DOHH2 (cell line): ENCODE results near the gene BBS9.

ENCODE experiments used
- H3F3A ChIP-seq: fragments of 200-600 bp; sonication (generic), shearing (Covaris generic); 2 replicates; pipeline ENCODE4 v1.6.0; 2016; ENCODE audit warnings: antibody characterized with exemption, mild to moderate bottlenecking; ENCODE audit not compliant: control insufficient read depth, insufficient read depth
- H3K27ac ChIP-seq: fragments of 200-600 bp; sonication (generic); 2 replicates; pipeline ENCODE4 v1.5.1; 2014; ENCODE audit warnings: low read depth, mild to moderate bottlenecking, low read length, moderate library complexity
- H3K27me3 ChIP-seq: fragments of 200-600 bp; sonication (generic); 2 replicates; pipeline ENCODE4 v1.6.1; 2014; ENCODE audit warnings: mild to moderate bottlenecking, low read length, mixed read lengths; ENCODE audit not compliant: control insufficient read depth
- H3K36me3 ChIP-seq: fragments of 200-600 bp; sonication (generic); 2 replicates; pipeline ENCODE4 v1.6.1; 2014; ENCODE audit warnings: mild to moderate bottlenecking, low read length, moderate library complexity, mixed read lengths; ENCODE audit not compliant: control insufficient read depth
- H3K4me1 ChIP-seq: fragments of 200-600 bp; sonication (generic); 2 replicates; pipeline ENCODE4 v1.6.1; 2014; ENCODE audit warnings: mild to moderate bottlenecking, low read length, mixed read lengths; ENCODE audit not compliant: control insufficient read depth
- H3K4me2 ChIP-seq: fragments of 200-600 bp; sonication (generic); 2 replicates; pipeline ENCODE4 v1.6.0; 2014; ENCODE audit warnings: mild to moderate bottlenecking, low read length, moderate library complexity
- H3K4me3 ChIP-seq: fragments of 200-600 bp; sonication (generic); 2 replicates; pipeline ENCODE4 v1.5.1; 2014; ENCODE audit warnings: mild to moderate bottlenecking, low read length, mixed read lengths
- H3K79me2 ChIP-seq: fragments of 200-600 bp; sonication (generic); 2 replicates; pipeline ENCODE4 v1.6.1; 2014; ENCODE audit warnings: mild to moderate bottlenecking, low read length, mixed read lengths; ENCODE audit not compliant: control insufficient read depth
- H3K9me2 ChIP-seq: fragments of 200-600 bp; sonication (generic); replicated peaks from 2 replicates; pipeline ENCODE4 v1.6.1; 2014; ENCODE audit warnings: mild to moderate bottlenecking, low read length, mixed read lengths; ENCODE audit not compliant: control insufficient read depth
- H3K9me3 ChIP-seq: fragments of 200-600 bp; sonication (generic); 2 replicates; pipeline ENCODE4 v1.6.1; 2014; ENCODE audit warnings: antibody characterized with exemption, low read length, mixed read lengths; ENCODE audit not compliant: control insufficient read depth, insufficient read depth
- H4K20me1 ChIP-seq: fragments of 200-600 bp; sonication (generic); 2 replicates; pipeline ENCODE4 v1.6.0; 2014; ENCODE audit warnings: low read depth, mild to moderate bottlenecking, antibody characterized with exemption, low read length, moderate library complexity; ENCODE audit not compliant: control insufficient read depth, insufficient read depth
- EZH2phosphoT487 ChIP-seq: fragments of 200-600 bp; sonication (generic); IDR thresholded peaks from 2 replicates; pipeline ENCODE4 v1.6.1; 2017; ENCODE audit warnings: borderline replicate concordance, mild to moderate bottlenecking, antibody characterized with exemption, low read length, moderate library complexity, mixed read lengths
- TF ChIP-seq, protein P1 (sequence below): fragments of 200-600 bp; sonication (generic); IDR thresholded peaks from one replicate; pipeline ENCODE4 v1.5.1; 2014; ENCODE audit warnings: antibody characterized with exemption, mild to moderate bottlenecking, low read depth, low read length; ENCODE audit not compliant: poor library complexity, severe bottlenecking

BBS9 gene

GRCh38 chr7:33201821-33202220 lies 72.5 kb downstream of the BBS9 start:
- Histone ChIP-seq H3K4me3 (no peak overlapping the region), H3K4me1 (no peaks in the 10 kb centered on the region), H3K27me3 (peaks cover under 1% of the 10 kb centered on the region; the same call in 1 of the 2 replicates), H3K4me2 (no peak overlapping the region), H3K79me2 (no peaks in the 10 kb centered on the region), H3K36me3 (no peaks in the 10 kb centered on the region), H3K27ac (no peak overlapping the region), H3F3A (no peaks in the 10 kb centered on the region), H3K9me3 (no peaks in the 10 kb centered on the region), H3K9me2 (no peaks in the 10 kb centered on the region), H4K20me1 (no peaks in the 10 kb centered on the region)
- TF ChIP-seq EZH2phosphoT487, result no peak
- TF ChIP-seq, protein P1, sequence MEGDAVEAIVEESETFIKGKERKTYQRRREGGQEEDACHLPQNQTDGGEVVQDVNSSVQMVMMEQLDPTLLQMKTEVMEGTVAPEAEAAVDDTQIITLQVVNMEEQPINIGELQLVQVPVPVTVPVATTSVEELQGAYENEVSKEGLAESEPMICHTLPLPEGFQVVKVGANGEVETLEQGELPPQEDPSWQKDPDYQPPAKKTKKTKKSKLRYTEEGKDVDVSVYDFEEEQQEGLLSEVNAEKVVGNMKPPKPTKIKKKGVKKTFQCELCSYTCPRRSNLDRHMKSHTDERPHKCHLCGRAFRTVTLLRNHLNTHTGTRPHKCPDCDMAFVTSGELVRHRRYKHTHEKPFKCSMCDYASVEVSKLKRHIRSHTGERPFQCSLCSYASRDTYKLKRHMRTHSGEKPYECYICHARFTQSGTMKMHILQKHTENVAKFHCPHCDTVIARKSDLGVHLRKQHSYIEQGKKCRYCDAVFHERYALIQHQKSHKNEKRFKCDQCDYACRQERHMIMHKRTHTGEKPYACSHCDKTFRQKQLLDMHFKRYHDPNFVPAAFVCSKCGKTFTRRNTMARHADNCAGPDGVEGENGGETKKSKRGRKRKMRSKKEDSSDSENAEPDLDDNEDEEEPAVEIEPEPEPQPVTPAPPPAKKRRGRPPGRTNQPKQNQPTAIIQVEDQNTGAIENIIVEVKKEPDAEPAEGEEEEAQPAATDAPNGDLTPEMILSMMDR, result no peak

GRCh38 chr7:33210958-33211357 lies 81.6 kb downstream of the BBS9 start:
- TF ChIP-seq EZH2phosphoT487, result no peak
- TF ChIP-seq, protein P1, result no peak
- Histone ChIP-seq H3K4me2 (no peak overlapping the region), H3K9me2 (no peaks in the 10 kb centered on the region), H3K36me3 (no peaks in the 10 kb centered on the region), H3K27me3 (no peaks in the 10 kb centered on the region), H3K9me3 (peaks cover 18% of the 10 kb centered on the region; the same call in 1 of the 2 replicates), H3K79me2 (no peaks in the 10 kb centered on the region), H3F3A (no peaks in the 10 kb centered on the region), H3K27ac (no peak overlapping the region), H3K4me3 (no peak overlapping the region), H3K4me1 (no peaks in the 10 kb centered on the region), H4K20me1 (no peaks in the 10 kb centered on the region)

GRCh38 chr7:33212144-33212543 lies 82.8 kb downstream of the BBS9 start:
- H3K36me3 ChIP-seq, result no peaks in the 10 kb centered on the region
- no peak overlapping the region for H3K4me2 ChIP-seq
- H4K20me1 ChIP-seq, result no peaks in the 10 kb centered on the region
- no peak overlapping the region for H3K27ac ChIP-seq
- H3K27me3 ChIP-seq, result no peaks in the 10 kb centered on the region
- TF ChIP-seq, protein P1, result no peak
- H3K9me2 ChIP-seq, result no peaks in the 10 kb centered on the region
- no peaks in the 10 kb centered on the region for H3K4me1 ChIP-seq
- no peak overlapping the region for H3K4me3 ChIP-seq
- H3K9me3 ChIP-seq, result peaks cover 18% of the 10 kb centered on the region; the same call in 1 of the 2 replicates
- no peaks in the 10 kb centered on the region for H3F3A ChIP-seq
- no peaks in the 10 kb centered on the region for H3K79me2 ChIP-seq

DNA sequence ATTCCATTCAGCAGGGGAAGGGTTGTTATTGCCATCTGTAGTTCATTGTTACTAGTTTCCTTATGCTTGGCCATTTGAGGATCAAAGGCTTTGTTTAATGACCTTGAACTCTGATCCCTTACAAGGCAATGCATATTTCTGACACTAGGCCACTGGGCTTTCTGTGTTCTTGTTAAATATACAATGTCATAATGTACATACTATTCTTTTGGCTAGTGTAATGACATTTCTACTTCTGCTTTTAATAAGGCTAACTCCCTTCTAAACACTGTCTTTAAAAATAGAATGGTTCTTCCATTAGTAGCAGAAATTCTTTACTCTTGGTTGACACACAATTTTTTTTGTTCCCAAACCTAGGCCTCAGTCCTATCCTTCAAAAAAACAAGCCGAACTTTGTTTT lies 86.6 kb downstream of the BBS9 start:
- H3K27me3 ChIP-seq, result no peaks in the 10 kb centered on the region
- TF ChIP-seq EZH2phosphoT487, result no peak
- TF ChIP-seq, protein P1, result no peak
- no peak overlapping the region for H3K27ac ChIP-seq

More for the DNA sequence above, 86.6 kb downstream of the BBS9 start:
- no peak overlapping the region for H3K4me2 ChIP-seq
- no peaks in the 10 kb centered on the region for H3K9me2 ChIP-seq
- H3K36me3 ChIP-seq, result no peaks in the 10 kb centered on the region
- no peaks in the 10 kb centered on the region for H3F3A ChIP-seq
- no peaks in the 10 kb centered on the region for H4K20me1 ChIP-seq
- peaks cover 14% of the 10 kb centered on the region; the same call in 1 of the 2 replicates for H3K9me3 ChIP-seq
- H3K4me1 ChIP-seq, result no peaks in the 10 kb centered on the region
- H3K79me2 ChIP-seq, result no peaks in the 10 kb centered on the region
- no peak overlapping the region for H3K4me3 ChIP-seq
